Chondrocyte (in vitro differentiated cells): ENCODE data around the gene PYGB. TPM values are rescaled to one million over a fixed set of nuclear protein-coding genes. Genes with fewer than 3 reads are reported as not detected.
A peak's percentile ranks its signal among the peaks of the same experiment; 100 is the strongest.

ENCODE experiments used
- DNase-seq: peaks from one replicate; pipeline ENCODE4 v3.0.0; 2021; ENCODE audit warnings: mixed read lengths, low spot score
- H3K27ac Mint-ChIP-seq: one replicate; pipeline ENCODE4 v1.8.0; 2021; ENCODE audit warnings: mild to moderate bottlenecking, moderate library complexity, mixed read lengths; ENCODE audit not compliant: unreplicated experiment
- H3K27me3 Mint-ChIP-seq: 2 replicates; pipeline ENCODE4 v1.8.0; 2021; ENCODE audit warnings: low read depth, mixed read lengths
- H3K36me3 Mint-ChIP-seq: 2 replicates; pipeline ENCODE4 v1.8.0; 2021; ENCODE audit warnings: low read depth, mixed read lengths
- H3K4me1 Mint-ChIP-seq: 2 replicates; pipeline ENCODE4 v1.8.0; 2021; ENCODE audit warnings: low read depth, mild to moderate bottlenecking, mixed read lengths
- H3K4me3 Mint-ChIP-seq: one replicate; pipeline ENCODE4 v1.8.0; 2021; ENCODE audit warnings: mild to moderate bottlenecking, moderate library complexity, mixed read lengths; ENCODE audit not compliant: unreplicated experiment
- H3K9me3 Mint-ChIP-seq: 2 replicates; pipeline ENCODE4 v1.8.0; 2021; ENCODE audit warnings: low read depth, mixed read lengths
- total RNA-seq: library from RNA; stranded (reverse); gene quantifications from 3 replicates; pipeline ENCODE4 v1.2.1, GENCODE V29; 2021
- TF ChIP-seq, protein P1 (sequence below): fragments of 200-600 bp; sonication (generic); IDR thresholded peaks from 2 replicates; pipeline ENCODE4 v1.5.0; 2021; ENCODE audit warnings: antibody characterized with exemption, mild to moderate bottlenecking, moderate library complexity

Gene PYGB
- total RNA-seq, 1 donor from 2014 or later = 171 TPM

DNA sequence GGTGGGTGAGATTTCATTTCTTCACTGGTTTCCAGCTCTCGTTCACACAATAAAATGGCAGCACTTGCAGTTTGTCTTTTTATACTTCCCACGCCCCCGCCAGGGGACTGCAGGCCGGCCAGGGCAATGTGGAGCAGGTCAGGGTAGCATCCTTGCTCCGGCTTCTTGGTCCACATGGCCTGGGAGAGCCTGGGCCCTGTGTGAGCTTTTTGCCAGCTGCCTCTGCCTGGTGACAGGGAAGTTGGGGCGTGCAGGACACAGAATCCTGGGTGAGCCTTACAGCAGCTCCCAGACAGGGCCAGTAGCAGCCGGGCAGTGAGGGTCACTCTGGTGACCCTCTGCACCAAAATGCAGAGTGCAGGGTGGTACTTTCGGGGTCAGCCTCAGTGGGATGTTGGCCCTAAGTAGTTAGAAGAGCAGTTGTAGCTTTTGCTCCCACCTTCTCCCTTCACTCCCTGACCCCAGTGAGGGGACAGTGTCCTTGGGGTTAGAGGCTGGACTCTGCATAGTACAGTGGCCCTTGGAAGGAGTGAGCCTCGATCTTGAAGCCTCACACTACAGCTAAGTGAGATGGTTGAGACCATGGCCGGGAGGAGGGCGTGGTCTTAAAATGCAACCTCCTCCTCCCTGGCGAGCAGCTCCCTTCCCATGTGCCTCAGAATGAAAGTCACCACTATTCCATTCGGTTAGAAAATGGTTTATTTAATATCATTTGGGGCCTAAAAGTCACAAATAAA, 23.8 kb downstream of the PYGB start:
- H3K36me3 Mint-ChIP-seq = peaks cover 37% of the 10 kb centered on the region
- H3K4me1 Mint-ChIP-seq = no peaks in the 10 kb centered on the region
- peak; percentile 58 for DNase-seq
- no peaks in the 10 kb centered on the region for H3K9me3 Mint-ChIP-seq
- no peak overlapping the region for H3K4me3 Mint-ChIP-seq
- TF ChIP-seq, protein P1, sequence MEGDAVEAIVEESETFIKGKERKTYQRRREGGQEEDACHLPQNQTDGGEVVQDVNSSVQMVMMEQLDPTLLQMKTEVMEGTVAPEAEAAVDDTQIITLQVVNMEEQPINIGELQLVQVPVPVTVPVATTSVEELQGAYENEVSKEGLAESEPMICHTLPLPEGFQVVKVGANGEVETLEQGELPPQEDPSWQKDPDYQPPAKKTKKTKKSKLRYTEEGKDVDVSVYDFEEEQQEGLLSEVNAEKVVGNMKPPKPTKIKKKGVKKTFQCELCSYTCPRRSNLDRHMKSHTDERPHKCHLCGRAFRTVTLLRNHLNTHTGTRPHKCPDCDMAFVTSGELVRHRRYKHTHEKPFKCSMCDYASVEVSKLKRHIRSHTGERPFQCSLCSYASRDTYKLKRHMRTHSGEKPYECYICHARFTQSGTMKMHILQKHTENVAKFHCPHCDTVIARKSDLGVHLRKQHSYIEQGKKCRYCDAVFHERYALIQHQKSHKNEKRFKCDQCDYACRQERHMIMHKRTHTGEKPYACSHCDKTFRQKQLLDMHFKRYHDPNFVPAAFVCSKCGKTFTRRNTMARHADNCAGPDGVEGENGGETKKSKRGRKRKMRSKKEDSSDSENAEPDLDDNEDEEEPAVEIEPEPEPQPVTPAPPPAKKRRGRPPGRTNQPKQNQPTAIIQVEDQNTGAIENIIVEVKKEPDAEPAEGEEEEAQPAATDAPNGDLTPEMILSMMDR = no peak
- no peaks in the 10 kb centered on the region for H3K27me3 Mint-ChIP-seq
- H3K27ac Mint-ChIP-seq = no peak overlapping the region

DNA sequence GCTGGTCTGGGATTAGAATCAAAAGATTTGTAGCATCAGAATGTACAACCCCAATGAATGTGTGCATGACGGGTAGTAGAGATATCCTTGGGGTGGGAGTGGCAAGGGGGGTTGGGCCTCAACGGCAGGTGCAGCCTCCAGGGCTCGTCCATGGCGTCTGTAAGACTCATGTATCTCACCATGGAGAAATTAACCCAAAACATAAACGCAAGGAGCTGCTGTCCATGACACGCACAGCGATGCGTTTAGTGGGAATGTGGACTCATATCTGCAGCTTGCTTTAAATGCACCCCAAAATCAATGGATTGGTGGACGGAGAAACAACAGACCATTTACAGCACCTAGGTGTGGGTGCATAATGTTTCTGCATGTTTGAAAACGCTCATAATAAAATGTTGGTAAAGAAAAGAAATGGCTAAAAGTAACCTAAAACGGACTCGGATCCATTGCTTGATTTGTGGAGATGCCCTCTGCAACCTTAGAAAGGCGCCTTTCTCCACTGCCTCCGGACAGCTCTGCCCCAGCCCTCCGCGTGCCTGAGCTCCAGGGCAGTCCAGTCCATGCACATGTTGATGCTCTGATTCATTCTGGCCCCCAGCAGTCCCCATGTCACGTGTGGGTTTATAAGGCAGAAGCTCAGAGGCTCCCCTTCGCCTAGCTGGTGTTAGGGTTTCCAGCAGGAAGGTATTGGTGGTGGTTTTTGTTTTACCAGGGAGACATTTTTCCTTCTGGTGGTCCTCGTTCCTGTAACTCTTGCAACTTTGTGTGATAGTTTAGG, 24.5 kb downstream of the PYGB start:
- H3K36me3 Mint-ChIP-seq = peaks cover 38% of the 10 kb centered on the region
- H3K4me3 Mint-ChIP-seq = no peak overlapping the region
- H3K4me1 Mint-ChIP-seq = no peaks in the 10 kb centered on the region
- TF ChIP-seq, protein P1 = no peak
- DNase-seq = no peak
- no peaks in the 10 kb centered on the region for H3K27me3 Mint-ChIP-seq
- H3K9me3 Mint-ChIP-seq = no peaks in the 10 kb centered on the region
- H3K27ac Mint-ChIP-seq = no peak overlapping the region

DNA sequence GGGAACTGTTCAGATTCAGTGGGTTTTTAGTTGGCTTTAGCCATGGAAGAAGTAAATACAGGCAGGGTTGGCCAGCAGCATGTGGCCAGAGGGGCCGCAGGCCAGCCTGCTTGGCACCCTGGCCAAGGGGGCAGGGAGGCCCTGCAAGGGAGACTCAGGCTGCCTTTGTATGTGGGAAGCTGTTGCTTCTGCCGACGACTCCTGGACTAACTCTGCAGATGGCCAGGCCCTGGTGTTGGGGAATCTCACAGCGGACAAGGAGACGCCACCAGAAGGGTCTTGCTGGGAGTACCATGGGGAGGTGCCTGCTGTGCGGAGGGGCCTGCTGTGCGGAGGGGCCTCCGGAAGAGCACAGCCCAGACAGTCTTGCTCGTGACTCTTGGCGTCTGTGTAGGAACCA, 25.2 kb downstream of the PYGB start:
- TF ChIP-seq, protein P1 = no peak
- Mint-ChIP-seq H3K36me3 (peaks cover 40% of the 10 kb centered on the region), H3K4me3 (no peak overlapping the region), H3K27me3 (no peaks in the 10 kb centered on the region), H3K9me3 (no peaks in the 10 kb centered on the region), H3K4me1 (no peaks in the 10 kb centered on the region), H3K27ac (no peak overlapping the region)
- DNase-seq = peak; percentile 56

DNA sequence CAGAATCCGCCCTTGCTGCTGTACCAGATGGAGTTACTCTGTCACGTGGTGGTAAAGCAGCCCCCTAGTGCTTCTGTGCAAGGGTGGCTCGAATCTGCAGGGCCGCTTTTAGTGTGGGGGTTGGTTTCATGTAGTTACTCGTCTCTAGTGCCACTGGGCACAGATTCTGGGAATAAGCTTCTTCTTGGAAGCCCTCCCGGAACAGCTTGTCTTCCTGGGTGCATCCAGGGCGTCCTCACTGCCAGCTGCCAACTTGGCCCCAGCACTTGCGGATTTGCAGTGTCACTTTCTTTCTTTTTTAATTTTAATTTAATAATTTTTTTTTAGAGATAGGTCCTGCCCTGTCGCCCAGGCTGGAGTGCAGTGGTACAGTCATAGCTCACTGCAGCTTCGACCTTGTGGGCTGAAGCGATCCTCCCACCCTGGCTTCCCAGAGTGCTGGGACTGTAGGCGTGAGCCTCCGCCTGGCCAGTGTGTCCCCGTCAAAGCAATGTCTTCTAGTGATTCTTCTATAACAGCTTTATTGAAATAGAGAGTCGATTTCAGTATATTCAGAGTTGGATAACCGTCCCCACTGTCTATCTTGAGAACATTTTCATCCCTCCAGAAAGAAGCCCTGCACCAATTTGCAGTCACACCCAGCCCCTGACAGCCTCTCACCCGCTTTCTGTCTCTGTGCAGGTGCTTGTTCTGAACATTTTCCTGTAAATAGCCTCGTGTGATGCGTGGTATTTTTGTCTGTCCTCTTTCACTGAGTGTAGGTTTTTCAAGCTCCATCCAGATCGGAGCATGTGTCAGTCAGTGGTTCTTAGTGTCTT, 25.9 kb downstream of the PYGB start:
- no peaks in the 10 kb centered on the region for H3K9me3 Mint-ChIP-seq
- TF ChIP-seq, protein P1 = no peak
- no peaks in the 10 kb centered on the region for H3K27me3 Mint-ChIP-seq
- peak overlapping the region; percentile 3 for H3K27ac Mint-ChIP-seq
- peak; percentile 57 for DNase-seq
- no peaks in the 10 kb centered on the region for H3K4me1 Mint-ChIP-seq
- peaks cover 40% of the 10 kb centered on the region for H3K36me3 Mint-ChIP-seq
- no peak overlapping the region for H3K4me3 Mint-ChIP-seq

DNA sequence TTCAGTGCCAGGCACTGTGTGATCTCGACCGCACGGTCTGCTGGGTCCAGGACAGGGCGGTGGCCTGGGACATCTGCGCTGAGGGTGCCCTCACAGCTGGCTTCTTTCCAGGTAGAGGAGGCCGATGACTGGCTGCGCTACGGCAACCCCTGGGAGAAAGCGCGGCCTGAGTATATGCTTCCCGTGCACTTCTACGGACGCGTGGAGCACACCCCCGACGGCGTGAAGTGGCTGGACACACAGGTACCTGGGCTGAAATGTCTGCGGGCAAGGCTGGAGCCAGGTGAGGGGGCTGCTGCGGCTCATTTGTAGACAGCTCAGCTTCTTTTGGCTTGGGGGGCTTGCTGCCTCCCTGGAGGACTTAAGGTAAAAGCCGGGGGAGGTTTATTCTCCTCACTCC, 26.6 kb downstream of the PYGB start:
- Mint-ChIP-seq H3K27ac (peak overlapping the region; percentile 3), H3K4me3 (no peak overlapping the region), H3K36me3 (peaks cover 35% of the 10 kb centered on the region), H3K9me3 (no peaks in the 10 kb centered on the region), H3K27me3 (no peaks in the 10 kb centered on the region), H3K4me1 (no peaks in the 10 kb centered on the region)
- TF ChIP-seq, protein P1 = no peak
- DNase-seq = peak; percentile 86
